KMS-11 (cell line): Measurements from ENCODE around the gene NUBP2.

Experiments
- H2AFZ ChIP-seq: fragments of 200-600 bp; sonication (generic); 2 replicates; pipeline ENCODE4 v1.6.1; 2016; ENCODE audit warnings: antibody characterized with exemption, mixed run types, low read depth
- H3K27ac ChIP-seq: fragments of 200-600 bp; sonication (generic); 2 replicates; pipeline ENCODE4 v1.6.1; 2016; ENCODE audit warnings: mild to moderate bottlenecking, mixed run types
- H3K27me3 ChIP-seq: fragments of 200-600 bp; sonication (generic); 2 replicates; pipeline ENCODE4 v1.6.1; 2017; ENCODE audit warnings: mild to moderate bottlenecking, low read depth, mixed run types, moderate library complexity; ENCODE audit not compliant: insufficient read depth
- H3K36me3 ChIP-seq: fragments of 200-600 bp; sonication (generic); 2 replicates; pipeline ENCODE4 v1.6.1; 2017; ENCODE audit warnings: mild to moderate bottlenecking, mixed run types; ENCODE audit not compliant: insufficient read depth
- H3K4me1 ChIP-seq: fragments of 200-600 bp; sonication (generic); 2 replicates; pipeline ENCODE4 v1.6.1; 2016; ENCODE audit warnings: mild to moderate bottlenecking, low read depth, mixed run types; ENCODE audit not compliant: poor library complexity, severe bottlenecking
- H3K4me2 ChIP-seq: fragments of 200-600 bp; sonication (generic); 2 replicates; pipeline ENCODE4 v1.7.0; 2016; ENCODE audit warnings: mild to moderate bottlenecking, mixed run types
- H3K4me3 ChIP-seq: fragments of 200-600 bp; sonication (generic); IDR thresholded peaks from 2 replicates; pipeline ENCODE4 v1.6.1; 2017; ENCODE audit warnings: low read depth, low read length, mixed read lengths; ENCODE audit not compliant: insufficient read depth
- H3K79me2 ChIP-seq: fragments of 200-600 bp; sonication (generic); 2 replicates; pipeline ENCODE4 v1.6.1; 2016; ENCODE audit warnings: low read depth, mixed run types; ENCODE audit not compliant: insufficient read depth
- H3K9ac ChIP-seq: fragments of 200-600 bp; sonication (generic); 2 replicates; pipeline ENCODE4 v1.6.1; 2016; ENCODE audit warnings: mild to moderate bottlenecking, mixed run types
- H4K20me1 ChIP-seq: fragments of 200-600 bp; sonication (generic); 2 replicates; pipeline ENCODE4 v1.6.1; 2016; ENCODE audit warnings: mild to moderate bottlenecking, mixed run types; ENCODE audit not compliant: insufficient read depth
- CTCF ChIP-seq: fragments of 200-600 bp; sonication (generic); conservative IDR thresholded peaks from 2 replicates; pipeline ENCODE4 v1.6.1; 2017; ENCODE audit warnings: low read depth, mild to moderate bottlenecking, antibody characterized with exemption, low read length, moderate library complexity, mixed read lengths

NUBP2 gene

GRCh38 chr16:1791256-1791942, 8.6 kb downstream of the NUBP2 start:
- H3K27me3 ChIP-seq: no peaks in the 10 kb centered on the region
- TF ChIP-seq CTCF: no peak
- no peak overlapping the region for H3K27ac ChIP-seq
- no peak overlapping the region for H3K9ac ChIP-seq
- H3K79me2 ChIP-seq: no peaks in the 10 kb centered on the region
- H4K20me1 ChIP-seq: no peaks in the 10 kb centered on the region
- H3K4me3 ChIP-seq: no peak overlapping the region
- no peak overlapping the region for H2AFZ ChIP-seq
- no peaks in the 10 kb centered on the region for H3K36me3 ChIP-seq
- H3K4me1 ChIP-seq: no peaks in the 10 kb centered on the region
- no peak overlapping the region for H3K4me2 ChIP-seq

GRCh38 chr16:1791943-1792812, 9.4 kb downstream of the NUBP2 start:
- Histone ChIP-seq H2AFZ (no peak overlapping the region), H4K20me1 (no peaks in the 10 kb centered on the region), H3K4me3 (no peak overlapping the region), H3K4me1 (no peaks in the 10 kb centered on the region), H3K9ac (no peak overlapping the region), H3K36me3 (no peaks in the 10 kb centered on the region), H3K4me2 (no peak overlapping the region), H3K79me2 (no peaks in the 10 kb centered on the region), H3K27ac (no peak overlapping the region), H3K27me3 (no peaks in the 10 kb centered on the region)
- TF ChIP-seq CTCF: no peak

- Histone ChIP-seq H3K9ac (no peak overlapping the region), H3K4me3 (no peak overlapping the region), H3K4me1 (no peaks in the 10 kb centered on the region), H3K27me3 (no peaks in the 10 kb centered on the region), H4K20me1 (no peaks in the 10 kb centered on the region), H3K36me3 (no peaks in the 10 kb centered on the region), H3K4me2 (no peak overlapping the region), H3K27ac (no peak overlapping the region), H3K79me2 (no peaks in the 10 kb centered on the region), H2AFZ (no peak overlapping the region)
- TF ChIP-seq CTCF: no peak
Observed at GRCh38 chr16:1792836-1793577, 10.2 kb downstream of the NUBP2 start.

GRCh38 chr16:1793578-1794220, 10.9 kb downstream of the NUBP2 start, which contains the start of gene IGFALS:
TSS of gene IGFALS (minus strand) at chr16:1793705. CDS start at chr16:1793652, 53 bp downstream.
- no peak within 1 kb of the TSS for H3K27ac ChIP-seq

More at GRCh38 chr16:1793578-1794220, 10.9 kb downstream of the NUBP2 start, which contains the start of gene IGFALS:
- H3K27me3 ChIP-seq: no peaks in the 10 kb centered on the region
- H2AFZ ChIP-seq: no peak within 1 kb of the TSS
- H3K79me2 ChIP-seq: no peaks in the 10 kb centered on the region
- no peaks in the 10 kb centered on the region for H4K20me1 ChIP-seq
- H3K4me2 ChIP-seq: no peak within 1 kb of the TSS
- H3K9ac ChIP-seq: no peak within 1 kb of the TSS
- no peak for TF ChIP-seq CTCF
- no peaks in the 10 kb centered on the region for H3K36me3 ChIP-seq
- no peaks in the 10 kb centered on the region for H3K4me1 ChIP-seq
- H3K4me3 ChIP-seq: no peak within 1 kb of the TSS
